ENCODE results near the gene KYAT1. TPM values are rescaled to one million over a fixed set of nuclear protein-coding genes. Genes with fewer than 3 reads are reported as not detected.

Gene KYAT1
- total RNA-seq, 1 donor from 2014 or later: 10.1 TPM

GRCh38 chr9:128919402-128920089, 37.8 kb upstream of the KYAT1 start:
- no peak for FAIRE-seq
- H3K4me2 ChIP-seq (ENCODE audit: low read length): no peak overlapping the region
- H3K27ac Mint-ChIP-seq (ENCODE audit: unreplicated experiment): no peak overlapping the region

GRCh38 chr9:128918921-128919320, 37.2 kb upstream of the KYAT1 start:
- Mint-ChIP-seq H3K27me3 (ENCODE audit: low read depth, unreplicated experiment) (no peaks in the 10 kb centered on the region), H3K36me3 (ENCODE audit: low read depth, unreplicated experiment) (peaks cover 7% of the 10 kb centered on the region), H3K27ac (ENCODE audit: unreplicated experiment) (no peak overlapping the region), H3K9me3 (ENCODE audit: unreplicated experiment) (no peaks in the 10 kb centered on the region), H3K4me1 (ENCODE audit: low read depth, unreplicated experiment) (peaks cover 12% of the 10 kb centered on the region), H3K4me3 (ENCODE audit: unreplicated experiment) (no peak overlapping the region)
- Histone ChIP-seq H3K79me2 (ENCODE audit: insufficient read depth, low read length) (peaks cover 13% of the 10 kb centered on the region), H3K4me2 (ENCODE audit: low read length) (no peak overlapping the region), H2AFZ (ENCODE audit: low read depth, low read length) (no peak overlapping the region), H3K4me3 (ENCODE audit: insufficient read depth, low read depth, low read length) (no peak overlapping the region), H3K9ac (ENCODE audit: low read length) (no peak overlapping the region), H3K9me3 (ENCODE audit: insufficient read depth, low read depth, low read length) (no peaks in the 10 kb centered on the region), H3K27me3 (ENCODE audit: insufficient read depth, low read length) (no peaks in the 10 kb centered on the region), H3K4me1 (ENCODE audit: insufficient read depth, low read length) (peaks cover 11% of the 10 kb centered on the region), H3K36me3 (ENCODE audit: insufficient read depth, low read length) (peaks cover 6% of the 10 kb centered on the region), H4K20me1 (ENCODE audit: insufficient read depth, low read length) (peaks cover 4% of the 10 kb centered on the region), H3K27ac (ENCODE audit: low read depth, low read length) (no peak overlapping the region)
- DNase-seq (ENCODE audit: low read depth) (no peak), FAIRE-seq (no peak)
- TF ChIP-seq EZH2 (IDR thresholded peaks at IDR 0.05; ENCODE audit: insufficient read depth, low read length) (no peak), CTCF (IDR thresholded peaks at IDR 0.05; ENCODE audit: insufficient read depth, low read depth, low read length) (no peak)

More at GRCh38 chr9:128919402-128920089, 37.8 kb upstream of the KYAT1 start:
- no peak for DNase-seq (ENCODE audit: low read depth)
- Histone ChIP-seq H3K9me3 (ENCODE audit: insufficient read depth, low read depth, low read length) (no peaks in the 10 kb centered on the region), H3K27ac (ENCODE audit: low read depth, low read length) (no peak overlapping the region), H3K27me3 (ENCODE audit: insufficient read depth, low read length) (no peaks in the 10 kb centered on the region), H3K4me1 (ENCODE audit: insufficient read depth, low read length) (peaks cover 11% of the 10 kb centered on the region), H2AFZ (ENCODE audit: low read depth, low read length) (no peak overlapping the region), H3K36me3 (ENCODE audit: insufficient read depth, low read length) (peaks cover 6% of the 10 kb centered on the region), H4K20me1 (ENCODE audit: insufficient read depth, low read length) (peaks cover 4% of the 10 kb centered on the region), H3K79me2 (ENCODE audit: insufficient read depth, low read length) (peaks cover 6% of the 10 kb centered on the region), H3K9ac (ENCODE audit: low read length) (no peak overlapping the region), H3K4me3 (ENCODE audit: insufficient read depth, low read depth, low read length) (no peak overlapping the region)
- H3K4me1 Mint-ChIP-seq (ENCODE audit: low read depth, unreplicated experiment): peaks cover 12% of the 10 kb centered on the region
- H3K9me3 Mint-ChIP-seq (ENCODE audit: unreplicated experiment): no peaks in the 10 kb centered on the region
- peaks cover 7% of the 10 kb centered on the region for H3K36me3 Mint-ChIP-seq (ENCODE audit: low read depth, unreplicated experiment)
- no peak overlapping the region for H3K4me3 Mint-ChIP-seq (ENCODE audit: unreplicated experiment)
- no peak for TF ChIP-seq EZH2 (IDR thresholded peaks at IDR 0.05; ENCODE audit: insufficient read depth, low read length)
- TF ChIP-seq CTCF (IDR thresholded peaks at IDR 0.05; ENCODE audit: insufficient read depth, low read depth, low read length): no peak
- H3K27me3 Mint-ChIP-seq (ENCODE audit: low read depth, unreplicated experiment): no peaks in the 10 kb centered on the region
